Neural cell (in vitro differentiated cells): ENCODE data around the gene IL31RA.

ENCODE experiments used
- POLR2AphosphoS5 ChIP-seq: IDR thresholded peaks from 2 replicates; pipeline ENCODE4 v1.6.1; 2012
- TF ChIP-seq, protein P1 (sequence below): fragments of 450-650 bp; IDR thresholded peaks from 2 replicates; pipeline ENCODE4 v1.5.1; 2014; ENCODE audit warnings: antibody characterized with exemption, mild to moderate bottlenecking, moderate library complexity; ENCODE audit not compliant: poor library complexity, severe bottlenecking

DNA sequence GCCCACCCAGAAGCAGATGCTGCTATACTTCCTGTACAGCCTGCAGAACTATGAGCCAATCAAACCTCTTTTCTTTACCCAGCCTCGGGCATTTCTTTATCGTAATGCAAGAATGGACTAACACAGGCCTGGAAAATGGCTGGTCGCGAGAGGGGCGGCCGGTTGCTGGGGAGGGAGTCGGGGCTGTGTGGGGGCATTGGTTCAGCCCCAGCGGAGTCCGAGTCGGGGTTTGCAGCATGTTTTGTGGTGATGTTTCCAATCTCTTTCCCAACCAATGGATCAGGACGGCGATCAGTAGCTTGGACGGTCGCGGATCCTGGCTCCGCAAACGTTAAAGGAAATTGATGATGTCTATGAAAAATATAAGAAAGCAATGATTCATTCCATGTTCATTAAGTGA, 18.7 kb upstream of the IL31RA start:
- TF ChIP-seq, protein P1, sequence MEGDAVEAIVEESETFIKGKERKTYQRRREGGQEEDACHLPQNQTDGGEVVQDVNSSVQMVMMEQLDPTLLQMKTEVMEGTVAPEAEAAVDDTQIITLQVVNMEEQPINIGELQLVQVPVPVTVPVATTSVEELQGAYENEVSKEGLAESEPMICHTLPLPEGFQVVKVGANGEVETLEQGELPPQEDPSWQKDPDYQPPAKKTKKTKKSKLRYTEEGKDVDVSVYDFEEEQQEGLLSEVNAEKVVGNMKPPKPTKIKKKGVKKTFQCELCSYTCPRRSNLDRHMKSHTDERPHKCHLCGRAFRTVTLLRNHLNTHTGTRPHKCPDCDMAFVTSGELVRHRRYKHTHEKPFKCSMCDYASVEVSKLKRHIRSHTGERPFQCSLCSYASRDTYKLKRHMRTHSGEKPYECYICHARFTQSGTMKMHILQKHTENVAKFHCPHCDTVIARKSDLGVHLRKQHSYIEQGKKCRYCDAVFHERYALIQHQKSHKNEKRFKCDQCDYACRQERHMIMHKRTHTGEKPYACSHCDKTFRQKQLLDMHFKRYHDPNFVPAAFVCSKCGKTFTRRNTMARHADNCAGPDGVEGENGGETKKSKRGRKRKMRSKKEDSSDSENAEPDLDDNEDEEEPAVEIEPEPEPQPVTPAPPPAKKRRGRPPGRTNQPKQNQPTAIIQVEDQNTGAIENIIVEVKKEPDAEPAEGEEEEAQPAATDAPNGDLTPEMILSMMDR = no peak
- TF ChIP-seq POLR2AphosphoS5 = no peak
